HG03039 (cell line): ENCODE measurements around the gene CATSPERB.
"Not testable (repeated sequence)": the region's sequence is repeated elsewhere in the genome, so short reads cannot be mapped to it uniquely, and the experiment has no call there.

Source experiments
- ATAC-seq: cut with Tn5 transposase; IDR thresholded peaks from one replicate; pipeline ENCODE4 v1.9.1; 2021; ENCODE audit warnings: mild to moderate bottlenecking, moderate library complexity; ENCODE audit not compliant: unreplicated experiment

The CATSPERB gene

GRCh38 chr14:91739867-91740266 lies 8.0 kb upstream of the CATSPERB start:
- ATAC-seq: not testable (repeated sequence)

DNA sequence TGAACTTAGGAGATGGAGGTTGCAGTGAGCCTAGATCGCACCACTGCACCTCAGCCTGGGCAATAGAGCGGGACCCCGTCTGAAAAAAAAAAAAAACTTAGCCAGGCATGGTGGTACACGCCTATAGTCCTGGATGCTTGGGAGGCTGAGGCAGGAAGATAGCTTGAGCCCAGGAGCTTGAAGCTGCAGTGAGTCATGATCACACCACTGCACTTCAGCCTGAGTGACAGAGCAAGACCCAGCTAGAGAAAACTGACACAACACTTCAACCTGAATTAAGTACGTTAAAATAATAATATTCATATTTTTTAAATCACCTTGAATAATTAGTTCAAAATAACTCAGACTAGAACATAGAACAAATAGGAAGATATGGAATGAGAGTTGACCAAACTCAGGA lies 5.7 kb upstream of the CATSPERB start:
- no peak for ATAC-seq

DNA sequence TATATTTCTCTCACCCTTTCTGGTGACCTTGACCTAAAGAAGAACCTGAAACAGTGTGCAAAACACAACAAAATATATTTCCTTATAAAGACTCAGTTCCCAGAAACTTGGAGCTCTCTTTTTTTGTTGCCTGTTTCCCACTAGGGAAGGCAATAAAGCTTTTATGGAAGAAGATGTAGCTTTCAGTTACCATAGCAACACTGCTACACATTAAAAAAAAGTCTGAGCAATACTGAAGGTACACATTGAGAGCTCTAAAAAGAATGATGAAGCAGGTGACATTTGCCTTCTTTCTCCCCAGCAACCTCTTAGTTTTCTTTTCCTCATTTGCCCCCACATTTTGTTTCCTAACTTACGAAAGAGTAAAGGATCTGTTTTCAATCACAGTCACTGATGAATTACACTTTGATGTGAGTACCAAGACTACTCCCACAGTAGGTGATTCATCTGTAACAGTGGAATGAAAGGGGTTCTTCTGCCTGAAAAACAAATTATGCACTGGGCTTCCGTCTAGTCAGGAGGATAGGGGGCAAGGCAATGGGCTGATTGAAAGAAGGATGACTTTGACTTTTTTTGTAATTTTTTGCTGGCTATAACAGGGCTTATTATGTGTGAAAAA lies 1.1 kb upstream of the CATSPERB start:
- ATAC-seq: no peak

DNA sequence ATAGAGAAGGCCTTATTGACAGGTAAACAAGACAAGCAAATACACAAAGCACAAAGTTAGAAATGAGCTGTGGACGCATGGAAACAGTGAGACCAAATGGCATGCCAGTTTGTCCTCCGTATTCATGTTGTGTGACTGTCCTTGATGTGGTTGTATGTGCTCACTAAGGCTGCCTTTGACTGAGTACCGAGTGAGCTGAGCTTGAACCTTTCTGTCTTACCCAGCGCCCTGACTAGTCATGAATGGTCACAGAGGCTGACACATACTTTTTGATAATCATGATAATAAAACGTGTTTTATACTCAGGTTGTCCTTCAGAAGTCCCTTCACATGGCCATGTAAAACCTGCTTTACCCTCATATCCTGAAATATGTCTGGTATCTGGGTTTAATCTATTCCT lies 553 bp upstream of the CATSPERB start:
- ATAC-seq: no peak

DNA sequence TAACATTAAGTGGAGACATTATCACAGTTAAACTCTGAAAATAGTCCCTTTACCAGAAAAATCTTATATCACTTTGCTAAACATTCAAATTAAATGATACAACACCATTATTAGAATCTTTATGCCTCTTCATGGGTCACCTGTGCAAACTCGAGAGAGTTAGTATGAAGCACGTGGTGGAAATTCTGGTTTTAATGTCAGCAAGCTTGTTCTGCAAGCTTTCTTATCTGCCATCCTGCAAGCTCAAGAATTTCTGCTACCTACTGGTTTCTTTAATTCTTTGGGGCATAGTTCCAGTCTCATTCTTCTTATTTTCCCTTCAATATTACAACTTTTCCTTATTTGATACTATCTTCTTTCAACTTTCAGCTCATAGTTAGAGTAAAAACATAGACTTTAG lies 868 bp downstream of the CATSPERB start:
- no peak for ATAC-seq

GRCh38 chr14:91729756-91730155 lies 2.1 kb downstream of the CATSPERB start:
- no peak for ATAC-seq

DNA sequence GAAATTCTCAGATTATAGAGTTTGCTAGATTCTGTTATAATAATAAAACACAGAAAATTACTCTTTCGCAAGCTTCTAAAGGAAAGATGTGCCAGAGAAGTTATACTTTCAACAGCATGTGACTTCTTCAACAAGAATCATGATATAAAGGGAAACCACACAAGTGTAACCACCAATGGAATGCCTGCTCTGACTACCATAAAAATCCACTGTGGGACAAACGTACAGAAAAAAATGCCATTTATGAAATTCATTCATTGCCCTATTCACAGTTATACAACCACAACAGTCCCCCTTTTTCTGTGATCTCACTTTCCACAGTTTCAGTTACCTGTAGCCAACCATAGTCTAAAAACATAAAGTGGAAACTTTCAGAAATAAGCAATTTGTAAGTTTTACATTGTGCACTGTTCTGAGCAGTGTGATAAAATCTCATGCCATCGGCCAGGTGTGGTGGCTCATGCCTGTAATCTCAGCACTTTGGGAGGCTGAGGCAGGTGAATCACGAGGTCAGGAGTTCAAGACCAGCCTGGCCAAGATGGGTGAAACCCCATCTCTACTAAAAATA lies 3.2 kb downstream of the CATSPERB start:
- no peak for ATAC-seq

DNA sequence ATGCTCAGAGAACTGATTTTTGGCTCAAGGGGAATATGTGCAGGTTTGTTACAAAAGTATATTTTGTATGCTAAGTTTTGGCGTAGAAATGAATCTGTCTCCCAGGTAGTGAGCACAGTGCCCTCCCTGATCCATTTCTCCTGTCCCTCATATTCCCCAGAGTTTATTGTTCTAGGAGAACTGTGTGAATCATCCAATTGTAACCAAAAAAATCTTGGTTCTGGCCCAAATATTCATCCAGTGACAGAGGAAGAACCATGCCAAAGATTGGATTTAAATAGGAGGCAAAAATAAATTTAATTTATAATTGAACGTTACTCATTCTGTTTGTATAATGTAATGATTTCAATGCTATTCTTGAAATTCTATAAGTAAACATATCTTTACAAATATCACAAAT lies 4.8 kb downstream of the CATSPERB start:
- no peak for ATAC-seq

GRCh38 chr14:91723501-91723900 lies 8.4 kb downstream of the CATSPERB start:
- no peak for ATAC-seq

GRCh38 chr14:91722386-91722785 lies 9.5 kb downstream of the CATSPERB start:
- no peak for ATAC-seq

- no peak for ATAC-seq
Observed at GRCh38 chr14:91719839-91720238, 12.0 kb downstream of the CATSPERB start.

DNA sequence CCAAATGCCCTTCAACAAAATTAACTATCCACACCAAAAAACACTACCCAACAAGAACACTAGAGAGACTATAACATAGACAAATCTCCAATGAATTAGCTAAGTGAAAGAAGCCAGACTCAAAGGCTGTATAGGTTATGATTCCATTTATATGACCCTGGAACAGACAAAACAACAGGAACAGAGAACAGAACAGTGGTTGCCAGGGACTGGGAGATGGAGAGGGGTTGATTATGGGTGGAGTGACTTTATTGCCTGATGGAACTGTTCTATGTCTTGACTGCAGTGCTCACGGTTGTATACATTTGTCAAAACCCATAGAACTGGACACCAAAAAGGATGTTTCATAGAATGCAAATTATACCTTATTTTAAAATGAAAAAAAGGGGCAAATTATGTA lies 14.9 kb downstream of the CATSPERB start:
- no peak for ATAC-seq

DNA sequence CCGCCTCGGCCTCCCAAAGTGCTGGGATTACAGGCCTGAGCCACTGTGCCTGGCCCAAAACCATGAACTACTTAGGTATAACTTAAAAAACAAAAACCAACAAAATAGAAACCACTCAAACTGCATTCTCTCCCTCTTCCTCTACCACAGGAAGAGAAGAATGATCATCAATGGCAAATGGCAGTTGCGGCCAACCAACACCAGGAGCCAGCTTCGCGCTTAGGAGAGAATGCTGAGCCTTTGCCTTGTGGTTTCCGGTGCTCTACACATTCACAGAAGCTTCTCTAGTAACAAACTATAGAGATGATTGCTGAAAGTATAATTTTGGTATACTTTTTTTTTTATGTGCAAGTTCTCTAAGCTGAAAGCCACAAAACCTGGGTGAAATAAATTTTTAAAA lies 17.1 kb downstream of the CATSPERB start:
- ATAC-seq: no peak

GRCh38 chr14:91708795-91709194 lies 23.1 kb downstream of the CATSPERB start:
- ATAC-seq: no peak

GRCh38 chr14:91706996-91707395 lies 24.9 kb downstream of the CATSPERB start:
- ATAC-seq: no peak

- no peak for ATAC-seq
Observed at GRCh38 chr14:91694643-91695042, 37.2 kb downstream of the CATSPERB start.

DNA sequence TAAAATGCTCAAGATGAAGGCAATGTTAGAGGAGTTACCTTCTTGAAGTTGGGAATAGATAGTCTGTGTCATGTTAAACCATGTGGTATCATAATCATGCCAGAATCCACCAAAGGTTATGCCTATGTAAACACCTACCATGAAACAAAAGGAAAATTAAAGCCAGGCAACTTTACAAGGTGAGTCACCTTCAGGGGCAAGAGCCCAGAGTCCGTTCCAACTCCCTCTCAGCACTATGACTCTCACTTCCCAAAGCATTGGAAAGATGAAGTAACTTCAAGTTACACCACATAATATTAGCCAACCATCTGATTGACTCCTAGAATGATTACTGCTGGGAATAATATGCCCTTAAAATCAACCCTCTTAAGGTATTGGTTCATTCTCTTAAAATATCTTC lies 38.5 kb downstream of the CATSPERB start:
- ATAC-seq: no peak

- ATAC-seq: no peak
Observed at GRCh38 chr14:91692075-91692474, 39.8 kb downstream of the CATSPERB start.

DNA sequence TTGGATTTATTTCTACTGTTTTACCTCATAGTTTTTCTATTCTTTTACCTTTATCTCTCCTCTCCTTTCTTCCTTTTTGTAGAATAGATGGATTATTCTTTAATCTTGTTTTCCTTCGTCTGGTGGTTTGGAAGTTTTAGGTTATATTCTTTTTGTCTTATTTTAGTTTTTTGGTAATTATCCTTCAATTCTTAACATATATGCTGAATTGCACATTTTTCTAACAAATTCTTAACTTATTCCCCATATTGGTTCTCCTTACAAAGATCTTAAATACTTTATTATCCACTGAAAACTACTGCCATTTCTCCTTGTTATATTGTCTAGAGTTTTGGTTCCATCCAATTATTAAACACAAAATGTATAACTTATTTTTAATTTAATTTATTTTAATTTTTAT lies 42.3 kb downstream of the CATSPERB start:
- no peak for ATAC-seq

DNA sequence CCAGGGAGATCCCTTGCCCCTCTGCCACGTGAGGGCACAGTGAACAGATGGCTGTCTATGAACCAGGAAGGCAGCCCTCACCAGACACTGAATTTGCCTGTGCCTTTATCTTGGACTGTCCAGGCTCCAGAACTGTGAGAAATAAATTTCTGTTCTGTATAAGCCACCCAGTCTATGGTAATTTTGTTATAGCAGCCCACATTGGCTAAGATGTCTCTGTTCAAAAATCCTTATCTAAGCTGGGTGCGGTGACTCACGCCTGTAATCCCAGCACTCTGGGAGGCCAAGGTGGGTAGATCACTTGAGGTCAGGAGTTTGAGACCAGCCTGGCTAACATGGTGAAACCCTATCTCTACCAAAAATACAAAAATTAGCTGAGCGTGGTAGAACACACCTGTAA lies 44.5 kb downstream of the CATSPERB start:
- not testable (repeated sequence) for ATAC-seq

- ATAC-seq: no peak
Observed at GRCh38 chr14:91685600-91685999, 46.3 kb downstream of the CATSPERB start.

GRCh38 chr14:91681893-91682563 lies 49.9 kb downstream of the CATSPERB start:
- no peak for ATAC-seq

GRCh38 chr14:91681118-91681517 lies 50.8 kb downstream of the CATSPERB start:
- ATAC-seq: no peak
